Activated CD8-positive, alpha-beta T cell treated with anti-CD3 and anti-CD28 coated beads for 36 hours (primary cell): Measurements from ENCODE around the gene CTBP2. TPM values are rescaled to one million over a fixed set of nuclear protein-coding genes. Genes with fewer than 3 reads are reported as not detected.

Experiments
- ATAC-seq: fragments of 200-7000 bp; cut with Tn5 transposase; one replicate; pipeline ENCODE4 v1.10.0; 2021; ENCODE audit warnings: mild to moderate bottlenecking, moderate library complexity
- CTCF ChIA-PET: fragments of 350-600 bp; sonication (Branson Sonifier 250); formaldehyde crosslinking; loops from one replicate; lab custom pipeline; 2021; ENCODE audit warnings: antibody characterized with exemption; lab: Charles Lee
- POLR2A ChIA-PET: fragments of 350-600 bp; sonication (Branson Sonifier 250); formaldehyde crosslinking; loops from one replicate; lab custom pipeline; 2021; ENCODE audit warnings: antibody characterized with exemption; lab: Charles Lee
- DNase-seq: peaks from one replicate; pipeline ENCODE4 v3.0.0-alpha.2; 2020
- H3K27ac Mint-ChIP-seq: one replicate; pipeline ENCODE4 v1.8.0; 2021; ENCODE audit warnings: mild to moderate bottlenecking, mixed read lengths
- H3K27me3 Mint-ChIP-seq: one replicate; pipeline ENCODE4 v1.8.0; 2021; ENCODE audit warnings: mixed read lengths
- H3K36me3 Mint-ChIP-seq: one replicate; pipeline ENCODE4 v1.8.0; 2021; ENCODE audit warnings: low read depth, mixed read lengths
- H3K4me1 Mint-ChIP-seq: one replicate; pipeline ENCODE4 v1.8.0; 2021; ENCODE audit warnings: low read depth, mixed read lengths
- H3K4me3 Mint-ChIP-seq: one replicate; pipeline ENCODE4 v1.8.0; 2021; ENCODE audit warnings: mild to moderate bottlenecking, moderate library complexity, mixed read lengths
- H3K9me3 Mint-ChIP-seq: one replicate; pipeline ENCODE4 v1.8.0; 2021; ENCODE audit warnings: mixed read lengths
- intact Hi-C: fragments of 100-400 bp; cut with micrococcal nuclease; formaldehyde crosslinking; loops from one replicate; pipeline ENCODE4 v1.10.0; 2022
- total RNA-seq, 2 experiments: library from RNA; stranded (reverse); gene quantifications; one replicate each; pipeline ENCODE4 v1.2.3, GENCODE V29; 2021
- TF ChIP-seq, protein P1 (sequence below): fragments of 200-600 bp; IDR thresholded peaks from one replicate; pipeline ENCODE4 v1.8.0; 2022; ENCODE audit warnings: antibody characterized with exemption, mild to moderate bottlenecking

CTBP2 gene
- total RNA-seq, 2 experiments from 2014 or later: 0.60 to 0.88 TPM

DNA sequence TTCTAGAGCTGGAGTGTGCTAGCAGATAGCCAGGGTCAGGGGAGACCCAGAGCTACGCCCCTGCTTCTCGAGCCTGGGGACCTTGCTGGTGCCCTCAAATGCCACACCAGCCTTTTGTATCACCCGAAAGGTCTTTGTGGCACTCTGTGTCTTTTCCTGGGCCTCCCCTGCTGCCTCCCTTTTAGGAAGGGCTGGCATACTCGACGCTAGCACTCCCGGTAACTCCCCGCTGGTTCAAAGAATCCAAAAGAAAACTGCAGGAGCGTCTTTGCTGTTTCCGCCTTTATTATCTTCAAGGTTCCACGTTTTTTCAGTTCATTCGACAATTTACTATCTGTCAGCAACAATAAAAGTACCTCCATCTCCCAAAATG lies 36.3 kb downstream of the CTBP2 start:
- Mint-ChIP-seq H3K4me1 (no peaks in the 10 kb centered on the region), H3K36me3 (no peaks in the 10 kb centered on the region), H3K27ac (no peak overlapping the region), H3K9me3 (no peaks in the 10 kb centered on the region), H3K4me3 (no peak overlapping the region), H3K27me3 (no peaks in the 10 kb centered on the region)
- no peak for DNase-seq
- TF ChIP-seq, protein P1, sequence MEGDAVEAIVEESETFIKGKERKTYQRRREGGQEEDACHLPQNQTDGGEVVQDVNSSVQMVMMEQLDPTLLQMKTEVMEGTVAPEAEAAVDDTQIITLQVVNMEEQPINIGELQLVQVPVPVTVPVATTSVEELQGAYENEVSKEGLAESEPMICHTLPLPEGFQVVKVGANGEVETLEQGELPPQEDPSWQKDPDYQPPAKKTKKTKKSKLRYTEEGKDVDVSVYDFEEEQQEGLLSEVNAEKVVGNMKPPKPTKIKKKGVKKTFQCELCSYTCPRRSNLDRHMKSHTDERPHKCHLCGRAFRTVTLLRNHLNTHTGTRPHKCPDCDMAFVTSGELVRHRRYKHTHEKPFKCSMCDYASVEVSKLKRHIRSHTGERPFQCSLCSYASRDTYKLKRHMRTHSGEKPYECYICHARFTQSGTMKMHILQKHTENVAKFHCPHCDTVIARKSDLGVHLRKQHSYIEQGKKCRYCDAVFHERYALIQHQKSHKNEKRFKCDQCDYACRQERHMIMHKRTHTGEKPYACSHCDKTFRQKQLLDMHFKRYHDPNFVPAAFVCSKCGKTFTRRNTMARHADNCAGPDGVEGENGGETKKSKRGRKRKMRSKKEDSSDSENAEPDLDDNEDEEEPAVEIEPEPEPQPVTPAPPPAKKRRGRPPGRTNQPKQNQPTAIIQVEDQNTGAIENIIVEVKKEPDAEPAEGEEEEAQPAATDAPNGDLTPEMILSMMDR: no peak
- intact Hi-C loops: no loop called here
- ChIA-PET CTCF (interaction anchor here (1.3 kb wide), 1 partner anchor 76 kb away, joined by 3 read pairs; no protein-coding TSS in a partner anchor), POLR2A (no interaction called here)
- no peak for ATAC-seq

DNA sequence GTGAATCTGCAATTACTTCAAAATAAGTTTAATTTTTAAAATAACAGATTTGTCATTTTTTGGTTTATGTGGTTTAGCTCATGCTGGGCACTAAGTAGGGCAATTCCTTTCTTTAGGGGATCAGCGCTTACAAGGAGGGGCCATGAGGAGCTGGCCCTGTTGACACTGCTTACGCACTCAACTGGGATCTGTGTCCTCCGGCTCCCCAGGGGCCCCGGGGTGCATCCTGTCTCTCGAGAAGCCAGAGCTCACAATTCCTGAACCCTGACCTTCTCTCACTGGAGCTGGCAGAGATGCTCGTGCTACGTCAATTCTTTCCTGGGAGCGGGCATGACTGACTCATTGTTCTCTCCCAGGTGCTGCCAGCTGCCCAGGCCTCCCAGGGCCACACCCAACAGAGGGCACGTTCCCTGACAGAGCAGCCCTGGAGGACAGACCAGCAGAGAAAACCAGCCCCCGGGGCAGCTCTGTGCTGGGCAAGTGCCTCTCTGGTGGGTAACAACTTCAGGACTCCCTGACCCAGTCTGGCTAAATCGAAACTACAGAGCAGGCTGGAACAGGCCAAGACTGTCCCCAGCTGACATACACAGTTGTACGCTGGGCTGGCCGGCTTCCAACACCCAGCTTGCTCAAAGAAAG lies 36.8 kb downstream of the CTBP2 start:
- DNase-seq: no peak
- no peak overlapping the region for H3K27ac Mint-ChIP-seq
- H3K4me1 Mint-ChIP-seq: no peaks in the 10 kb centered on the region
- ChIA-PET POLR2A (no interaction called here), CTCF (interaction anchor here (1.3 kb wide), 1 partner anchor 76 kb away, joined by 3 read pairs; no protein-coding TSS in a partner anchor)
- H3K27me3 Mint-ChIP-seq: no peaks in the 10 kb centered on the region
- intact Hi-C loops: no loop called here
- ATAC-seq: no peak
- no peak overlapping the region for H3K4me3 Mint-ChIP-seq
- H3K9me3 Mint-ChIP-seq: no peaks in the 10 kb centered on the region
- TF ChIP-seq, protein P1: no peak
- H3K36me3 Mint-ChIP-seq: no peaks in the 10 kb centered on the region

DNA sequence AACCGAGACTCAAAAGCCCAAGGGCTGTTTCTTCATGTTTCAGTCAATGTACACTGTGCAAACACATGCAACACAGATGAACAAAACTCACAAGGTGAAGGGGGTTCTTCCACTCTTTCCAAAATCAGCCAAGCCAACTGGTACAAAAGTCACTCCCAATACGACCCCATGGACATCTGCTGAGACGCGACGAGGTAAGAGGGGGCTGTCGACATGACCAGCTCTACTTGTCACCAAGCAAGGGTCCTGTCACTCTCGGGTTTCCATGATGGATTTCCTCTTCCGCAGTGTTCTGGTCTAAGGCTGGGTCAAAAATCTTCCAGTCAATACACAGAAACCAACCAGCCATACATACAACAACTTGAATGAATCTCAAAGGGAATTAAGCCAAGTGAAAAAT lies 37.8 kb downstream of the CTBP2 start:
- H3K4me1 Mint-ChIP-seq: no peaks in the 10 kb centered on the region
- POLR2A ChIA-PET: no interaction called here
- ATAC-seq: no peak
- H3K27ac Mint-ChIP-seq: no peak overlapping the region
- no peaks in the 10 kb centered on the region for H3K27me3 Mint-ChIP-seq
- TF ChIP-seq, protein P1: no peak
- CTCF ChIA-PET: no interaction called here
- no peak overlapping the region for H3K4me3 Mint-ChIP-seq
- no peaks in the 10 kb centered on the region for H3K36me3 Mint-ChIP-seq
- no peaks in the 10 kb centered on the region for H3K9me3 Mint-ChIP-seq
- intact Hi-C loops: no loop called here
- DNase-seq: no peak

DNA sequence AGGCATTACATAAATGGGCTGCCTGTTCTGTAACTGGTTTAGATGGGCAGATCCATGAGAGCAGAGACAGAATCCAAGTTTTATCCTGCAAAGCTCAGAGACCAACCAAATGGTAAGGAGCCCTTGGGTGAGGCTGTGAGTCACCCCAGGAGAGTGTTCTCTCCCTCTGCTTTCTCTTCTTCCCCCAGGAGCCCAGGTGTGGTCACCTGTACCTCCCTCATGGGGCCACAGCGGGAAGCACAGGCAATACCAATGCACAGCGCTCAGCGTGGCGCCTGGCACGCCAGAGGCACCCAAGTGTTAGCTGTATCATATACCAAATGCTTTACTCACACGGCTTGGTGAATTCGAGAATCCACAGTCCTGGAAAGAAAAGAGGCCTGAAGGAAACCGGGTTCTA lies 39.4 kb downstream of the CTBP2 start:
- no peaks in the 10 kb centered on the region for H3K36me3 Mint-ChIP-seq
- no peaks in the 10 kb centered on the region for H3K4me1 Mint-ChIP-seq
- H3K27me3 Mint-ChIP-seq: no peaks in the 10 kb centered on the region
- no peak for DNase-seq
- no peaks in the 10 kb centered on the region for H3K9me3 Mint-ChIP-seq
- ChIA-PET POLR2A (no interaction called here), CTCF (no interaction called here)
- H3K27ac Mint-ChIP-seq: no peak overlapping the region
- TF ChIP-seq, protein P1: no peak
- H3K4me3 Mint-ChIP-seq: no peak overlapping the region
- intact Hi-C loops: no loop called here
- ATAC-seq: no peak

DNA sequence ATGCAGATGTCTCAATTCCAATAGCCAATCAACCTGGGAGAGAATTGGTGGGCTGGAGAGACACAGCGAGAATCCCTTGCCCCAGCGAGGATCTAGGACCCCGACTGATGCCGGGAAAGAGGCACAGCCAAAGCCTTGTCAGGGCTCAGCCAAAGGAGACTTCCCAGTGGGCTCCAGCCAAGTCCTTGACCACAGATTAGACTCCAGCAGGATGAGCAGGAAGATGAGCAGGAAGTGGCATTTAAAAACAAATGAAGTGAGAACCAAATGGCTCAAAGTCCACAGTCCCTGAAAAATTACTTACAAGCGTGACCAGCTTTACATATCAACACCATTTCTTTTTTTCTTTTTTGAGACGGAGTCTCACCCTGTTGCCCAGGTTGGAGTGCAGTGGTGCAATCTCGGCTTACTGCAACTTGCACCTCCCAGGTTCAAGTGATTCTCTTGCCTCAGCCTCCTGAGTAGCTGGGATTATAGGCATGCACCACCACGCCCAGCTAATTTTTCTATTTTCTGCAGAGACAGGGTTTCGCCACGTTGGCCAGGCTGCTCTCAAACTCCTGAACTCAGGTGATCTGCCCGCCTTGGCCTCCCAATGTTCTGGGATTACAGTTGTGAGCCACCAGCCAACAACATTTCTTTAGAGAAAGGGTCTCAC lies 40.2 kb downstream of the CTBP2 start:
- TF ChIP-seq, protein P1: no peak
- ATAC-seq (no peak), DNase-seq (no peak)
- H3K27ac Mint-ChIP-seq: no peak overlapping the region
- H3K4me3 Mint-ChIP-seq: no peak overlapping the region
- intact Hi-C loops: no loop called here
- ChIA-PET POLR2A (no interaction called here), CTCF (no interaction called here)
- no peaks in the 10 kb centered on the region for H3K9me3 Mint-ChIP-seq
- no peaks in the 10 kb centered on the region for H3K36me3 Mint-ChIP-seq
- H3K27me3 Mint-ChIP-seq: no peaks in the 10 kb centered on the region
- H3K4me1 Mint-ChIP-seq: no peaks in the 10 kb centered on the region
